Fibroblast of mammary gland (primary cell): ENCODE results near the gene ENO1.

Source experiments
- DNase-seq: peaks from one replicate; pipeline ENCODE4 v3.0.0-alpha.2; 2010; ENCODE audit warnings: low read depth
- H3K4me3 ChIP-seq: 2 replicates; pipeline ENCODE4 v1.5.1; 2011; ENCODE audit warnings: low read depth, mild to moderate bottlenecking, low read length, moderate library complexity; ENCODE audit not compliant: control insufficient read depth
- TF ChIP-seq, protein P1 (sequence below): conservative IDR thresholded peaks from 2 replicates; pipeline ENCODE4 v1.5.1; 2011; ENCODE audit warnings: low read depth, low read length, inconsistent platforms; ENCODE audit not compliant: control insufficient read depth, insufficient read depth

The ENO1 gene

DNA sequence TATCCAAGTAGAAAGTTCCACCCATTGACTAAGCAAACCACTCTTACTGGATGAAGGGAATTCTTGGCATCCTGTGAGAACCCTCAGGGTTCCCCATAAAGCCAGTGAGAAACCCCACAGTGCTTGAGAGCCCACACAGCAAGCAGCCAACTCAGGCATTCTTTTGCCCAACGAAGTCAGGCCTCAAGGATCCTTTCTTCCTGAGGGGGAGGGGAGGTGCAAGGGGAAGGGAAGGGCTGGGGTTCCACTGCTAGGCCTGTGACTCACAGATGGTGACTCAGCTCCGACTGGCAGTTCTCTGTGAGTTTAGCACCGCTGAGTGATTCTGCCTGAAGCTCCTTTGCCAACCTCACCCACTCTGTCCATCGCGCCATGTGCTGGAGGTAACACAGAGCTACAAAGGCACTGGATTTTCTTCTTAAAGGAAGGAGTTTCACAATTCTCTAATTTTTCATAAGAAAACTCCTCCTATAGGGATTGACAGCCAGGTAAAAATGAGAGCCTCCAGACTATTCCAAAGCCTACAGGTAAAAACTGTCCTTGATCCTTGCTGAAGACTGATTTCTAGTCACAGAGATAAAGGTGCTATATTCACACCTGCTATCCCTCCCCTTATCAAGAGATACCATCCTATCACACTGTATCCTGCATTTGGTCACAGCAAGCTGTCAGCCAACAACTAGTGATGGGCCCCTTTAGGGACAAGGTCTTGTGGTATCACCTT lies 4.8 kb downstream of the ENO1 start:
- TF ChIP-seq, protein P1, sequence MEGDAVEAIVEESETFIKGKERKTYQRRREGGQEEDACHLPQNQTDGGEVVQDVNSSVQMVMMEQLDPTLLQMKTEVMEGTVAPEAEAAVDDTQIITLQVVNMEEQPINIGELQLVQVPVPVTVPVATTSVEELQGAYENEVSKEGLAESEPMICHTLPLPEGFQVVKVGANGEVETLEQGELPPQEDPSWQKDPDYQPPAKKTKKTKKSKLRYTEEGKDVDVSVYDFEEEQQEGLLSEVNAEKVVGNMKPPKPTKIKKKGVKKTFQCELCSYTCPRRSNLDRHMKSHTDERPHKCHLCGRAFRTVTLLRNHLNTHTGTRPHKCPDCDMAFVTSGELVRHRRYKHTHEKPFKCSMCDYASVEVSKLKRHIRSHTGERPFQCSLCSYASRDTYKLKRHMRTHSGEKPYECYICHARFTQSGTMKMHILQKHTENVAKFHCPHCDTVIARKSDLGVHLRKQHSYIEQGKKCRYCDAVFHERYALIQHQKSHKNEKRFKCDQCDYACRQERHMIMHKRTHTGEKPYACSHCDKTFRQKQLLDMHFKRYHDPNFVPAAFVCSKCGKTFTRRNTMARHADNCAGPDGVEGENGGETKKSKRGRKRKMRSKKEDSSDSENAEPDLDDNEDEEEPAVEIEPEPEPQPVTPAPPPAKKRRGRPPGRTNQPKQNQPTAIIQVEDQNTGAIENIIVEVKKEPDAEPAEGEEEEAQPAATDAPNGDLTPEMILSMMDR: no peak
- peak overlapping the region; percentile 9 for H3K4me3 ChIP-seq
- DNase-seq: peak; percentile 99

DNA sequence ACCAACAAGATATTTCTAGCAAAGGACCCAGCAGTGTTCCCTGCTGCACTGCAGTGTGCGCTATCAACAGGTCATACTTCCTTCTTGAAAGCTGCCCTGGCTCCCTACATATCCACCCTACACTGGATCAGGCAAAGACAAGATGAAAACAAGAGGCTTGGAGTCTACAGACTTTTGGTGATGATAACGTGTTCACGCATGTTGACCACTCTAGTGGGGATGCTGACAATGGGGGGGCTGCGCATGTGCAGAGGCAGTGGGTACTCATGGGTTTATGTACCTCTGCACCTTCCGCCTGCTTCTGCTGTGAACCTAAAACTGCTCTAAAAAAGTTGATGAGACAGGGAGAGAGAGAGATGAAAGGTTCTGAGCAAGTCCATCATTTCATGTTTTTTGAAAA lies 5.5 kb downstream of the ENO1 start:
- DNase-seq: no peak
- peak overlapping the region; percentile 9 for H3K4me3 ChIP-seq
- TF ChIP-seq, protein P1: no peak

DNA sequence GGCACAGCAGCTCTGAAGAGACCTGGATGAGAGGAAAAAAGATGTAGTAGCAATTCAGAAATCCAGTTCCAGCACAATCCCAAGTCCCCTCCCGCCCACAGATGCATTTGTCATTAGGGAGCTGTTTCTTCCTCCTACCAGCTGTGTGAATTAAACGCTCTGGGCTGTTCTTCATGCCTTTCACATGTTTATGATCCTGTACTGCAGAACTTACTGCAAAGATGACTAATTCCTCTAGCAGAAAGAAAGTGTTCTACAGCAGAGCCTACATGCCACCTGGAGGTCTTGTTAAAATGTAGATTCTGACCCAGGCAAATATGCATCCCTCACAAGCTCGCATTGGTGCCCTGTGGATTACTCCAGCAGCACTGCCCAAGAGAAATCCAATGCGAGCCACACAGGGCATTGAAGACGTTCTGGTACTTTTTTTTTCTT lies 6.5 kb downstream of the ENO1 start:
- peak; percentile 72 for DNase-seq
- H3K4me3 ChIP-seq: no peak overlapping the region
- TF ChIP-seq, protein P1: no peak

DNA sequence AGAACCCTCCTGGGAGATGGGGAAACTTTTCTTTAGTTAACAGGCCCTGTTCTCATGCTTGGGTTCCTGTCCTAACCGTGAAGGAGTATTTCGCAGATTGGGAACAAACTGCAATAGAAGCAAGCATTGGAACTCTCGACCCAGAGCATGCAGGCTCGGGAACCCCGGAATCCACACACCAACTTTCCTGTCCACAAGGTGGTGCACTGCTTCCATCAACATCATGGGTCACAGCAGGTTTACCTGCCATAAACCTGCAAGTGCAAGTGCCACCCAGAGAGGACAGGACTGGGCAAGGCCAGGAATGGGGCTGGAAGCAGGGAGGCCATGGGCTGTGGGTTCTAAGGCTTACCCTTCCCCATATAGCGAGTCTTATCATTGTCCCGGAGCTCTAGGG lies 6.9 kb downstream of the ENO1 start:
- H3K4me3 ChIP-seq: no peak overlapping the region
- DNase-seq: no peak
- TF ChIP-seq, protein P1: peak; percentile 26

DNA sequence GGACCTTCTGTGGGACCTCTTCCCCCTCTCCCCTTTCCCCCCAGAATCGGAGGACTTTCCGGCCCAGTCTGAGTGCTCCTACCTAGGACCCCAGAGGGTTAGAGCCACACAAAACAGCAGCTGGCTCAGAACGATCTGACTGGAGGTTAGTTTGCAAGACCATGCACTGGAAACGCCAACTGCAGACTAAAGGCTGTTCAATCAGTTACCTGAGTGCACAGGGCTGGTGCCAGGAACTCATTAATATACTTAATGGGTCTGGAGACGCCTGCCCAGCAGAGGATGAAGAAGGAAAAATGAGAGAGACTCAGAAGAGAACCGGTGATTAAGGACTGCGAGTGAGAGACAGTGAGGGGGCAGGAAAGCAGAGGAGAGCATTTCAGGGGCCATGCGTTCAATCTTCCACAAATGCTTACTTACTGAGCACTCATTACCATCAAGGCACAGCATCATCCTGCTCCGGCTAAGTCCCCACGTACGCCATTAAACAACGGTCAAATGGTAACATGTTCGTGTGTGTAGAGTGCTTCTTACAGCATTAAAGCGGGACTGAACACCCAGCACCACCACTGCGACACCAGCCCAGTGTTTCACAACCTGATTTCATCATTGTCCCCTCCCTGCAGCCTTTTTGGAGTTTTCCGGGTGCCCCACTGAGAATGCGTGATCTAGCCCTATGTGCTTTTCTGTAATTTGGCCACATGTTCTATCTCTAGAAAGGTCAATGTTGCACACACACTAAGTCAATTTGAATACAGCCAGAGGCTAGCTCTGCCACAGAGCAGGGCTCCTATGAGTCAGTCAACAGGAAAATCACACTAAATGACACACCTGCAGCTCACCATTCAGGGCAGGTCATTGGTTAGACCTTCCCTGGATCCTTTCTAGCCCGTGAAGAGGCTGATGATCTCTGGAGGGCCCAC lies 7.6 kb downstream of the ENO1 start:
- no peak for DNase-seq
- no peak overlapping the region for H3K4me3 ChIP-seq
- TF ChIP-seq, protein P1: no peak

DNA sequence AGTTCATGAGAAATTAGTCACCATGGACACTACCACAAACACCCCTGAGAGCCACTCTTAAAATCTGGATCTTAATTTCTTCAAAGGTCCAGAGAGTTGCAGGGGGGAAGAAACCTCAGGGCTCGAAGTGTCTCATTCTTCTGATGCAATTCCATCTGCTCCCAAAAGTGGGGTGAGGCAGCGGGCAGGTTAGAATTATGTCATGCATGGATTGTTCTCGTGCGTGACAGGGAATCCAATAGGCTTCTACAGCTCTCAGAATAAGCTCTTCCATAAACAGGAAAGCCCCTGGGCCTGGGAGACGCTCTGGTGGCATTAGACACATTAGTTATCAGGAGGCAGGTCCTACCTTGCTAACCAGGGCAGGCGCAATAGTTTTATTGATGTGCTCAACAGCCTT lies 8.4 kb downstream of the ENO1 start:
- TF ChIP-seq, protein P1: no peak
- DNase-seq: peak; percentile 47
- no peak overlapping the region for H3K4me3 ChIP-seq
